NK-92 (cell line): ENCODE data around the gene GAMT.

Experiments used
- DNase-seq: peaks from one replicate; lab custom pipeline; 2025; ENCODE audit not compliant: unreplicated experiment; lab: John Stamatoyannopoulos, UW

GAMT gene

GRCh38 chr19:1401889-1402217, 511 bp upstream of the GAMT start:
- no peak for DNase-seq

GRCh38 chr19:1400281-1401137, 833 bp downstream of the GAMT start:
- DNase-seq = no peak

DNA sequence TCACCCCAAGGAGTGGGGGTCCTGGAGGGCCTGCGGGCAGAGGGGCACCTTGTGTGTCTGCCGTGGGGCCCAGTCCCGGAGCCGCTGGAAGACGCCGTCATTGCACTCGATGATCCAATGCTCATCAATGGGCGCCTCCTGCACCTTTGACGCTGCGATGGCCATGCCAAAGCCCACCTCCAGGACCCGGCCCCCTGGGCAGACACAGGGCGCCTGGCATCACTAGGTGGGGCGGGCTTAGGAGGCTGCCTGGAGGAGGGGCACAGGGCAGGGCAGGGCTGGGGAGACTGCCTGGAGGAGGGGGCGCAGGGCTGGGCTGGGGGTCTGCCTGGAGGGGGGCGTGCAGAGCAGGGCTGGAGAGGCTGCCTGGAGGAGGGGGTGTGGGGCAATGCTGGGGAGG, 1.6 kb downstream of the GAMT start:
- no peak for DNase-seq

DNA sequence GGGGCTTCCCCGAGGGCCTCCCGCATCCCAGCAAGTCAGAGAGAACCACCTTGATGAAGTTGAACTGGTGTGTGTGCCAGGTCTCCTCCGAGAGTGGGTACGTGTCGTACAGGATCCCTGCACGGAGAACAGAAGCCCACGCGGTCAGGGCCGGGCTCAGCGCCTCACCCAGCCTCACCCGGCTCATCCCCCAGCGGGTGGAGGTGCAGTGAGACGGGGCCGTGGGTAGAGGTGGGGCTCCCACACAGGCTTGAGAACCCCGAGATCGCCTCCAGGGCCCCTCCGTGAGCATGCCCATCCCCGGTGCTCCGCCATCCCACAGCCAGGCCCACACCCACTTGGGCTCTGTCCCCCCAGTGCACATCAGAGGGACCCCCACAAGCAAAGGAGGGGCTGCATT, 2.3 kb downstream of the GAMT start:
- no peak for DNase-seq

DNA sequence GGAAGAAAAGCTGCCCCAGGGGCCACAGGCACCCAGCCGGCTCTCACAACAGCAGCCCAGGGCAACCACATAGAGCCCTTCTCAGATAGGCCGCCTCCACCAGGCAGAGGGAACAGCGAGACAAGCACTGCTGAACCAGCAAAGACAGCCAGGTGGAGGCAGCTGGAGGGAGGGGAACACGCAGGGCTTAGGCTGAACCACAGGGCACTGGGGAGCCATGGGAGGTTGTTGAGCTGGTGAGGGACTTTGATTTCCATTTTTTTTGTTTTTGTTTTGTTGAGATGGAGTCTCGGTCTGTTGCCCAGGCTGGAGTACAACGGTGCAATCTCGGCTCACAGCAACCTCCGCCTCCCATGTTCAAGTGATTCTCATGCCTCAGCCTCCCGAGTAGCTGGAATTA, 3.5 kb downstream of the GAMT start:
- no peak for DNase-seq

GRCh38 chr19:1396768-1397679, 4.3 kb downstream of the GAMT start:
- no peak for DNase-seq

DNA sequence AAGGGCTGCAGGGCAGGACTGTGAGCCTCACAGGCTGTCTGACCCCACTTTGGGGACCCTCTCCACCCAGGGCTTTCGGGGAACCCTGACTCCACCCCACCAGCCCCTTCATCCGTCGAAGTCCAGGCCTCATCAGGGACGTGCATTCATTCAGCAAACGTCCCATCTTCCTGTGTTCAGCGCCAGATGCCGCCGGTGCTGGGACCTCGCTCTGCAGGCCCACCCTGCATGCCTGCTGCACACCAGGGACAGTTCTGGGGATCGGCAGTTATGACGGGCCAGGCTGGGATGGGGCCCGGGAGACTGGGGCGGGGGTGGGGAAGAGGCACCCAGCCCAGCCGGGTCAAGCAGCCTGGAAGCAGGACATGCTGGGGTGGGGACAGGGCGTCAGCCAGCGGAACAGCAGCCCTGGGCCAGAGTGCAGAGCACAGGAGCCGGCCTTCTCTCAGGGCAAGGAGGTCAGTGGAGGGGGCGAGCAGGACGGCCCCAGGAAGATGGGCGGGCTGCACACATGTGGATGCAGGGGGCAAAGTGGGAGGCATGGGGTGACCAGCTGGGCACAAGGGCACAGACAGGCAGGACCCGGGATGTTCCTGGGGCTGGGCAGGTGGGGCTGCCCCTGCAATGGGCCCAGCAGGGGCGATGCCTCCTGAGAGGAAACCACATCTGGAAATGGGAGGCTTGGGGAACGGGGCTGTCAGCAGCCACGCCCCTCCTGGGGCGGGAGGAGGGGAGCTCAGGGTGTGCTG, 5.1 kb downstream of the GAMT start:
- no peak for DNase-seq

GRCh38 chr19:1395194-1396018, 5.9 kb downstream of the GAMT start:
- DNase-seq = no peak

- no peak for DNase-seq
Measured at GRCh38 chr19:1394252-1395193, 6.8 kb downstream of the GAMT start.

DNA sequence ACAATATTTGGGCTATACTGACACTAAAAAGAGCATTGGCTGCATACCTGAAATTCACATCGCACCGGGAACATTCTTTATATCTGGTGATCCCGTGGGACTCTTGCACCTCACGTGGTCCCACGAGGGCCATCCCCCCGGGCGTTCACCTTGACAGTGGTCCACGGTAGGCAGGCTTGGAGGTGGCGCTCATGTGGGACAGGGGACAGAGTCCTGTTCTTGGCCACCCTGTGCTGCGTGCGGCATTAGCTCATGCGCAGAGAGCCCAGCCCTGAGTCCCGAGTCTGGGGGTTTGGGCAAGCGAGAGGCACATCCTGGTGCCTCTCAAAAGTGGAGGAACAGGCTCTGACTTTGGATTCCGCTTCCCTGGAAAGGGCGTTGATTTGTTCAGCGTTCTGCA, 7.5 kb downstream of the GAMT start:
- DNase-seq = no peak

- DNase-seq = no peak
Measured at GRCh38 chr19:1392939-1393530, 8.3 kb downstream of the GAMT start.

GRCh38 chr19:1392407-1392806, 8.9 kb downstream of the GAMT start:
- DNase-seq = no peak

DNA sequence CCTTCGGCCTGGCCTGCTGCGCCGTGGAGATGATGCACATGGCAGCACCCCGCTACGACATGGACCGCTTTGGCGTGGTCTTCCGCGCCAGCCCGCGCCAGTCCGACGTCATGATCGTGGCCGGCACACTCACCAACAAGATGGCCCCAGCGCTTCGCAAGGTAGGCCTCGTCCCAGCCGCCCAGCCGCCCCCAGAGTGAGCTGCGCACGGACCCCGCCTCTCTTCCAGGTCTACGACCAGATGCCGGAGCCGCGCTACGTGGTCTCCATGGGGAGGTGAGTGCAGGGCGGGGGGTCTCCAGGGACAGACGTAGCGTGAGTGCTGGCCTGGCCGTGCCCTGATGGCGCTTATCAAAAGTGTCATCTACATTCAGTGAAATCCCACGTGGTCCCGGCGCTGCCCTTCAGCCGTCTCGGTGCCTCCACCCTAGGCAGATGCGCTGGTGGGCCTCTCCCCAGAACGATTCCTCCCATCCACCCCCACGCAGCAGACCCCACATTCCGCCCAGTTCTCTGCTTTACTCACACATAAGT, 10.4 kb downstream of the GAMT start:
- no peak for DNase-seq

- DNase-seq = no peak
Measured at GRCh38 chr19:1389033-1389940, 12.1 kb downstream of the GAMT start.

- DNase-seq = no peak
Measured at GRCh38 chr19:1388637-1389026, 12.7 kb downstream of the GAMT start.

GRCh38 chr19:1387684-1388636, 13.4 kb downstream of the GAMT start:
- no peak for DNase-seq
